Endothelial cell (in vitro differentiated cells): ENCODE data around the gene LBX1. TPM values are rescaled to one million over a fixed set of nuclear protein-coding genes. Genes with fewer than 3 reads are reported as not detected.

ENCODE experiments used
- DNase-seq: peaks from one replicate; pipeline ENCODE4 v3.0.0; 2021; ENCODE audit warnings: low spot score
- H3K27ac Mint-ChIP-seq: one replicate; pipeline ENCODE4 v1.8.0; 2021; ENCODE audit warnings: mixed read lengths, inconsistent platforms; ENCODE audit not compliant: unreplicated experiment
- H3K27me3 Mint-ChIP-seq: one replicate; pipeline ENCODE4 v1.8.0; 2021; ENCODE audit warnings: mild to moderate bottlenecking, moderate library complexity, mixed read lengths, inconsistent platforms; ENCODE audit not compliant: unreplicated experiment
- H3K36me3 Mint-ChIP-seq: one replicate; pipeline ENCODE4 v1.8.0; 2021; ENCODE audit warnings: mild to moderate bottlenecking, low read depth, mixed read lengths, inconsistent platforms; ENCODE audit not compliant: unreplicated experiment
- H3K4me1 Mint-ChIP-seq: one replicate; pipeline ENCODE4 v1.8.0; 2021; ENCODE audit warnings: mild to moderate bottlenecking, mixed read lengths, inconsistent platforms; ENCODE audit not compliant: unreplicated experiment
- H3K4me3 Mint-ChIP-seq: one replicate; pipeline ENCODE4 v1.8.0; 2021; ENCODE audit warnings: mild to moderate bottlenecking, mixed read lengths, inconsistent platforms; ENCODE audit not compliant: unreplicated experiment
- H3K9me3 Mint-ChIP-seq: one replicate; pipeline ENCODE4 v1.8.0; 2021; ENCODE audit warnings: mixed read lengths, inconsistent platforms; ENCODE audit not compliant: unreplicated experiment
- CTCF ChIP-seq: fragments of 200-600 bp; sonication (generic); IDR thresholded peaks from one replicate; pipeline ENCODE4 v1.5.0; 2021; ENCODE audit warnings: antibody characterized with exemption; ENCODE audit not compliant: unreplicated experiment
- total RNA-seq: library from RNA; stranded (reverse); fragmentation: NEBNext Ultra II Directional; extraction: Animal tissue kit (Norgen Biotek cat#: 25700); gene quantifications from one replicate; pipeline ENCODE4 v1.2.1, GENCODE V29; 2021; ENCODE audit not compliant: unreplicated experiment

LBX1 gene
- total RNA-seq, 1 donor from 2014 or later: not detected

- no peak for TF ChIP-seq CTCF
- Mint-ChIP-seq H3K27ac (no peak overlapping the region), H3K27me3 (peaks cover under 1% of the 10 kb centered on the region), H3K4me3 (no peak overlapping the region), H3K4me1 (peaks cover 21% of the 10 kb centered on the region), H3K9me3 (no peaks in the 10 kb centered on the region), H3K36me3 (peaks cover 6% of the 10 kb centered on the region)
- no peak for DNase-seq
Observed at GRCh38 chr10:101195921-101196320, 33.3 kb downstream of the LBX1 start.

DNA sequence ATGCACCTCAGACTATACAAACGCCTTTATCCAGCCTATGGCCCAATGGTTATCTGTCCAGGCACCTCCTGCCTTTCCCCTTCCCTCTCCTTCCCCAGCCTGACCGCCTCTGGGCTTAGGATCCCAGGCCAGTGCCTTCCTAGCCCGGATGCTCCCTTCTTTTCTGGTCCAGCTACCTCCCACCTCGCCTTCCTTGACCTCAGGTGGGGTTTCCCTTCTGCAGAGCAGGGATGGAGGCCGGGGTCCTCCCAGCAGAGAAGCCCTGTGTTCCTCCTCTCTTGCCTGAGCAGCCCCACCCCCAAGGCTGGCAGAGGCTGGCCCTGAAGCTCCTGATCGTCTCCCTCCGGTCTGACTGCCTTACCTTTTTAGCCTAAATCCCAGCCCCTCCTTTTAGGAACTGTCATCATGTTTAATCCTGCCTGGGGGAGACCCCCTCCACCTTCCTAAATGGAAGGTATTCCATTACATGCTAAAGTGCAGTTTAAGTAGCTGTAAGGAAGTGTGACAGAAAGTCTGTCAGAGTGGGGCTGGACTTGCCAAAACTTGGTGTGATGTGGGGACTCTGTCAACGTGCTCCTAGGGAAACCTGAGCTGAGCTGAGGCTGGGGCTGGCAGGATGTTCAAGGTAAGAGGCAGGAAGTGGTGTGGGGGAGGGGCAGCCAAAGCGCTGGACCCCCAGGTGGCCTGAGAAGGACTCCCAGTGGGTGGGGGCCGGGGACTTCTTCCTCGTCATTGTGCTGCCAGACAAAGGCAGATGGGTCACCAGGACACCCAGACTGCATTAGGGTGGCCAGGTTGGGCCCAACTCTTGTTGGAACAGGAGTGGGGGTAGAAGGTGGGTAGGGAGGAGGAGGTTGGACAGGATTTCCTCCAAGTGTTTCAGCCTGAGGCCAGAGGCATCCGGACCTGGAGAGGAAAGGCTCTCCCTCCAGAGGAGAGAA lies 39.5 kb downstream of the LBX1 start:
- Mint-ChIP-seq H3K4me1 (peaks cover 31% of the 10 kb centered on the region), H3K27ac (peak overlapping the region; percentile 91), H3K36me3 (peaks cover 6% of the 10 kb centered on the region), H3K9me3 (no peaks in the 10 kb centered on the region), H3K4me3 (peak overlapping the region; percentile 60), H3K27me3 (peaks cover 2% of the 10 kb centered on the region)
- DNase-seq: peak; percentile 32
- no peak for TF ChIP-seq CTCF

DNA sequence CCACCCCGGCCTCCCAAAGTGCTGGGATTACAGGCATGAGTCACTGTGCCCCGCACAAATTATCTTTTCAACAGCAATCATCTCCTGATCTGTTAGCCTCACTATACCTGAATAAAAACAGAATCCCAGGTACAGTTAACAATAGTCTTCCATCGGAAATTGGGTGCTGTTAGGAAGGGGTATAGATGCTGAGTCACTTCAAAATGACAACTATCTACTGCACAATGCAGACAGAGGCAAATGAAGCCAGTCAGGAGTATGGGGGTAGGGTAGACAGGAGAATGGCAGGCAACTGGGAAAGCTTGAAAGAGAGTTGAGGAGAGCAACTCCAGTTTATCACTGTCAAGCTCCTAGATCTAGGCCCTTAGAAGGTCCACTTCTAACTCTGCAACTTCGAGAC lies 40.3 kb downstream of the LBX1 start:
- DNase-seq: no peak
- H3K9me3 Mint-ChIP-seq: no peaks in the 10 kb centered on the region
- H3K4me1 Mint-ChIP-seq: peaks cover 32% of the 10 kb centered on the region
- H3K36me3 Mint-ChIP-seq: peaks cover 6% of the 10 kb centered on the region
- H3K27me3 Mint-ChIP-seq: peaks cover 2% of the 10 kb centered on the region
- no peak overlapping the region for H3K4me3 Mint-ChIP-seq
- TF ChIP-seq CTCF: no peak
- H3K27ac Mint-ChIP-seq: no peak overlapping the region

DNA sequence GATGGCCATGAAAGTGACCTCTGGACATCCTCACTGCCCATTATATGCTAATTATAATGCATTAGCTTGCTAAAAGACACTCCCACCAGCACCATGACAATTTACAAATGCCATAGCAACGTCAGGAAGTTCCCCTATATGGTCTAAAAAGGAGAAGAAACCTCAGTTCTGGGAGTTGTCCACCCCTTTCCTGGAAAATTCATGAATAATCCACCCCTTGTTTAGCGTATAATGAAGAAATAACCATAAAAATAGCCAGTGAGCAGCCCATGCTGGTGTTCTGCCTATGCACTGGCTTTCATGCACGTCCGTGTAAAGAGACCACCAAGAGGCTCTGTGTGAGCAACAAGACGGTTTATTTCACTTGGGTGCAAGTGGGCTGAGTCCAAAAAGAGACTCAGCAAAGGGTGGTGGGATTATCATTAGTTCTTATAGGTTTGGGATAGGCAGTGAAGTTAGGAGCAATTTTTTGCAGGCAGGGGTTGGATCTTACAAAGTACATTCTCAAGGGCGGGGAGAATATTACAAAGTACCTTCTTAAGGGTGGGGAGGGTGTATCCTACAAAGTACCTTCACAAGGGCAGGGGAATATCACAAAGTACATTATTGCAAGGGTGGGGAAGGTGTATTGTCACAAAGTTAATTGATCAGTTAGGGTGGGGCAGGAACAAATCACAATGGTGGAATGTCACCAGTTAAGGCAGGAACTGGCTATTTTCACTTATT lies 45.6 kb downstream of the LBX1 start:
- H3K27ac Mint-ChIP-seq: no peak overlapping the region
- H3K36me3 Mint-ChIP-seq: no peaks in the 10 kb centered on the region
- no peak for DNase-seq
- no peaks in the 10 kb centered on the region for H3K9me3 Mint-ChIP-seq
- no peak overlapping the region for H3K4me3 Mint-ChIP-seq
- H3K27me3 Mint-ChIP-seq: peaks cover 4% of the 10 kb centered on the region
- TF ChIP-seq CTCF: no peak
- peaks cover 6% of the 10 kb centered on the region for H3K4me1 Mint-ChIP-seq
